AG04450 (cell line): ENCODE data around the gene BRDT. TPM values are rescaled to one million over a fixed set of nuclear protein-coding genes. Genes with fewer than 3 reads are reported as not detected.

ENCODE experiments used
- CTCF ChIA-PET: fragments of 300-600, 350-600 bp; formaldehyde crosslinking; extraction: SDS; loops from one replicate; lab custom pipeline; 2022; ENCODE audit warnings: antibody characterized with exemption, inconsistent platforms; lab: Charles Lee
- POLR2A ChIA-PET: fragments of 350-600 bp; formaldehyde crosslinking; extraction: SDS; loops from one replicate; lab custom pipeline; 2021; ENCODE audit warnings: antibody characterized with exemption, inconsistent platforms; lab: Yijun Ruan, JAX
- DNase-seq: peaks from one replicate; pipeline ENCODE4 v3.0.0-alpha.2; 2011; ENCODE audit warnings: low read depth, low spot score
- H3K27ac ChIP-seq: one replicate; pipeline ENCODE4 v1.5.1; 2012; ENCODE audit warnings: low read depth, low read length, control low read depth
- H3K27me3 ChIP-seq: one replicate; pipeline ENCODE4 v1.6.0; 2012; ENCODE audit warnings: low read length; ENCODE audit not compliant: control insufficient read depth, insufficient read depth
- H3K4me3 ChIP-seq: 2 replicates; pipeline ENCODE4 v1.5.1; 2011; ENCODE audit warnings: mild to moderate bottlenecking, low read depth, low read length, control low read depth
- H3K9me3 ChIP-seq: 2 replicates; pipeline ENCODE4 v1.5.1; 2012; ENCODE audit warnings: low read length; ENCODE audit not compliant: control insufficient read depth, insufficient read depth
- CTCF ChIP-seq: IDR thresholded peaks from 2 replicates; pipeline ENCODE4 v1.5.1; 2011; ENCODE audit warnings: low read depth, low read length, control low read depth, inconsistent platforms
- polyA plus RNA-seq: library from polyadenylated mRNA; depleted of rRNA; stranded (reverse); fragments of >200 nt; gene quantifications from 2 replicates; pipeline ENCODE4 v1.2.3, GENCODE V29; 2011

BRDT gene
- polyA plus RNA-seq, 1 experiment = not detected

GRCh38 chr1:91916046-91916445, 33.2 kb upstream of the BRDT start:
- ChIA-PET CTCF (interaction anchor here (1.3 kb wide), 1 partner anchor 404 kb away, joined by 12 read pairs; no protein-coding TSS in a partner anchor), POLR2A (no interaction called here)
- DNase-seq = no peak
- no peak overlapping the region for H3K4me3 ChIP-seq
- no peaks in the 10 kb centered on the region for H3K27me3 ChIP-seq
- no peaks in the 10 kb centered on the region for H3K9me3 ChIP-seq
- no peak overlapping the region for H3K27ac ChIP-seq
- no peak for TF ChIP-seq CTCF

GRCh38 chr1:91916811-91917460, 32.3 kb upstream of the BRDT start:
- CTCF ChIA-PET = no interaction called here
- Histone ChIP-seq H3K4me3 (no peak overlapping the region), H3K27me3 (no peaks in the 10 kb centered on the region), H3K27ac (no peak overlapping the region), H3K9me3 (no peaks in the 10 kb centered on the region)
- POLR2A ChIA-PET = no interaction called here
- TF ChIP-seq CTCF = no peak
- no peak for DNase-seq

GRCh38 chr1:91919962-91920361, 29.2 kb upstream of the BRDT start:
- TF ChIP-seq CTCF = no peak
- CTCF ChIA-PET = no interaction called here
- no peak overlapping the region for H3K27ac ChIP-seq
- H3K4me3 ChIP-seq = no peak overlapping the region
- POLR2A ChIA-PET = no interaction called here
- no peaks in the 10 kb centered on the region for H3K27me3 ChIP-seq
- DNase-seq = no peak
- no peaks in the 10 kb centered on the region for H3K9me3 ChIP-seq

- CTCF ChIA-PET = interaction anchor here (1.0 to 8.2 kb wide), 2 partner anchors 40 to 411 kb away, joined by 3 to 303 read pairs; no protein-coding TSS in a partner anchor
- POLR2A ChIA-PET = no interaction called here
- TF ChIP-seq CTCF = no peak
- peak; percentile 51 for DNase-seq
- H3K9me3 ChIP-seq = no peaks in the 10 kb centered on the region
- no peak overlapping the region for H3K4me3 ChIP-seq
- peak overlapping the region; percentile 25 for H3K27ac ChIP-seq
- H3K27me3 ChIP-seq = no peaks in the 10 kb centered on the region
These were observed 25.1 kb upstream of the BRDT start for GRCh38 chr1:91924146-91924545.

- H3K27me3 ChIP-seq = no peaks in the 10 kb centered on the region
- H3K4me3 ChIP-seq = no peak overlapping the region
- no peak overlapping the region for H3K27ac ChIP-seq
- ChIA-PET CTCF (interaction anchor here (0.9 to 8.2 kb wide), 10 partner anchors 42 to 643 kb away, joined by 3 to 303 read pairs (median 4); no protein-coding TSS in a partner anchor), POLR2A (interaction anchor here (0.9 to 1.4 kb wide), 2 partner anchors 35 to 40 kb away, joined by 5 to 6 read pairs; partner anchors contain the start of gene TGFBR3)
- H3K9me3 ChIP-seq = no peaks in the 10 kb centered on the region
- DNase-seq = no peak
- TF ChIP-seq CTCF = no peak
These were observed 23.4 kb upstream of the BRDT start for GRCh38 chr1:91925644-91926435.
